HG03064 (cell line): ENCODE results near the gene C14orf180.
"Not testable (repeated sequence)": the region's sequence is repeated elsewhere in the genome, so short reads cannot be mapped to it uniquely, and the experiment has no call there.

Experiments
- ATAC-seq: cut with Tn5 transposase; IDR thresholded peaks from one replicate; pipeline ENCODE4 v1.9.1; 2021; ENCODE audit warnings: low read depth; ENCODE audit not compliant: unreplicated experiment

C14orf180 gene

DNA sequence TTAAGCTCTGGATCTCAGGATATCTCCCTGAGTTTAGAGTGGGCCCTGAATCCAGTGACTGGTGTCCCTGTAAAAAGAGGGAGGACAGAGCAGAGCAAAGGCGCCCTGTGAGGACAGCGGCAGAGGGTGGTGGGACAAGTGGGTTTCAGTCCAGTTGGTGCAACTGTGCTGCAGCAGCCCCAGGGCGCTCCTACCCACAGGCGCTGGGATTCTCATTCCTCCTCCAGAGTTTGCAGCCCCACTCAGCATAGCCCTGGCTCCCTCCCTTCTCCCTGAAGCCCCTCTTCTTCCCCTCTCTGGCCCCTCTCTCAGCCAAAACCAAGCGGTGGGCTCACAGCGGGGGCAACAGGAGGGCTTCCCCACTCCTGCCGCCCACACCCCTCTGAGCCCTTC is 23.4 kb downstream of the C14orf180 start:
- ATAC-seq, result no peak

DNA sequence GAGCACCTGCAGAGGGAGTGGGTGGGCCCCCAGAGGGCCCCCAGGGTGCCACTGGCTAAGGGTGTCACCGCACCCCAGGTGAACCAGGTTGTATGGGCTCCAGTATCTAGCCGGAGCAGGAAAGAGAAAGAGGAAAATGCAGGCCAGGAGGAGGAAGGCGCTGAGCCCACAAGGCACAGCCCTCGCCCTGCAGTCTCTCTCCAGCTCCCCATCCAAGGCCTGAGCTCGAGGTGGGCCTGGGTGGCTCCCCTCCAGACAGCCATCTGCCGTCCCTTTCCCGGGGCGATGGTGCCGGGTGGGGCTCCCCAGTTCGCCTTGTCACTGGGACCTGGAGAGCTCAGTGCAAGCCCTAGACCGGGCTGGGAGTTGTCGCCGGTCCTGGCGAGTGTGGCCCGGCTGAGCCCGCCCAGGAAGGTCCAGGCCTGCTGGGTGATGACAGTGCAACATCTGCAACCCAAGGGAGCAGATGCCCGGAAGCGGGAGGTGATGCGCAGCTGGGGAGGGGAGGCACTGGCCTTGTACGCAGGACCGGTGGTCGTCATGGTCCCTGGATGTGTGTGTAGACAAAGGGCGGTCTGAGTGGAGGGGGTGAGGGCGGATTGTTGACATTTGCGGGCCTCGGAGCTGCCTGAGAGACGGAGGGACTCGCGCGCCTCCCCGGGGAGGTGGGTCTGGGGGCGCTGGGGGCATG is 24.3 kb downstream of the C14orf180 start:
- no peak for ATAC-seq

- ATAC-seq, result no peak
Measured at GRCh38 chr14:104604458-104605449, 25.2 kb downstream of the C14orf180 start, which contains the start of gene TMEM179. Gene TMEM179 (minus strand): TSS chr14:104604772. CDS start chr14:104604741, 31 bp downstream.

DNA sequence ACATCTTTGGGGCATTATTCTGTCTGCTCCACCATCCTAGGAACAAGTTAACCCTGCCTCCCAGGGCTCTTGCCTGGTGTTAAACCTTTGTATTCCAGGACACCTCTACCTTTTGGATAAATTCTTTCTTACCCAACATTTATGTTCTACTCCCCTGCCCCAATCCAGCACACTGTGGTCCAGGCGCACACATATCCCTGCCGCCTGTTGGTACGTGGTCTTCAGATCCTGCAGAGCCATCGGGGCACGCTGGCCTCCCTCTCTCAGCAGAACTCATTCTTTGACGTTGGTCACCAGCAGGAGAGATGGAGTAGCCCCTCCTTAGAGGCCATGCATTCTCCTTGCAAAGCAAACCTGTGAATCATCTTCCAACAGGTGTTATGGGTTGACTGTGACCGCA is 30.1 kb downstream of the C14orf180 start:
- ATAC-seq, result no peak

- no peak for ATAC-seq
Measured at GRCh38 chr14:104610749-104611310, 31.3 kb downstream of the C14orf180 start.

DNA sequence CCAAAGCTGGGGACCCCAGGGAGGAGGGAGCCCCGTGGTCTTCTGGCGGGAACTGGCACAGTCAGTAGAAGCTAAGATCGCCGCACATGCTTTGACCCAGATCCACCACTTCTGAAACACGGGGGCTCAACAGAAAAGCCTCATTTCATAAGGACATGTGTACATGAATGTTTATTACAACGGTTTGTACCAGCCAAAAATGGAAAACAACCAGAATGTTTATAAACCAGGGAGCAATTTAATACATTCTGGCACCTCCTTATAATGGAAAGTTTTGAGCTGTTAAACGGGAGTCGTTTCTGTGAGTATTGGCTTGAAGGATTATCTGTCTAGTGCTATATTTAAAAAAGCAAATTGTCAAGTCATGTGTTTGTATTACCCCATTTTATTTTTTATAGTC is 32.3 kb downstream of the C14orf180 start:
- no peak for ATAC-seq

- ATAC-seq, result no peak
Measured at GRCh38 chr14:104614126-104614812, 34.7 kb downstream of the C14orf180 start.

DNA sequence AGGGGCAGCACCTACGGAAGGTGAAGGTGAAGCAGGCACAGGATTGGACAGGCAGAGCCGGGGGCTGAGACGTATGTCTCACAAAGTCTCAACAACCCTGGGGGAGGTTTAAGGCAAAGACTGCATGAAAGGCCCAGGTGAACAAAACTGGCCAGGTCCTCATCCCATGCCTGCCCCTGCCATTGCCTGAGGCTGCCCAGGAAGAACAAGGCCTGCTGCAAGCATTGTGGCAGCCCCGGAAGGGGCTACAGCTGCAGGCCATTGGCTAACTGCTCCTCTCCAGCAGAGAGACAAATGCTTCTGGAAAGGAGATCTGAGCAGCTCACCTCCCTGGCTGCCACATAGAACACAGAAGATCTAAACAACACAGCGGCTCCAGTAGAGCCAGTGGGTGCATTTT is 45.4 kb downstream of the C14orf180 start:
- no peak for ATAC-seq

DNA sequence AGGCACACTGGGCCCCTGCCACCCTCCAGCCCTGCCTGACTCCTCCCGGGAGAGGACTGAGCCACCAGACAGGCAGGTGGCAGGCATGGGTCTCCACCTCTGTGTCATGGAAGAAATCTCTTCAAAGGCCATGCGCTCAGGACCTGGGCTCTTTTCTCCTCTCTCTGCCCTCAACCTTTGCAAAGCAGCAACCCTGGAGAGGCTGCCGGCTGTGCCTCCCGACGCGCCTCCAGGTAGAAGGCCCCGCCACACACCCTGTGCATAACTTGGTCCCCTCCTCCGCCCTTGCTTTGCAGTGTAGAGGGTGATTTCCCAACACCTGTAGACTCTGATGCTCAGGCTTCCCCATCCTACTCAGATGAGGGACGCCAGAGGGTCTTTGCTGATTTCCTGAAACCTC is 53.2 kb downstream of the C14orf180 start:
- ATAC-seq, result no peak

DNA sequence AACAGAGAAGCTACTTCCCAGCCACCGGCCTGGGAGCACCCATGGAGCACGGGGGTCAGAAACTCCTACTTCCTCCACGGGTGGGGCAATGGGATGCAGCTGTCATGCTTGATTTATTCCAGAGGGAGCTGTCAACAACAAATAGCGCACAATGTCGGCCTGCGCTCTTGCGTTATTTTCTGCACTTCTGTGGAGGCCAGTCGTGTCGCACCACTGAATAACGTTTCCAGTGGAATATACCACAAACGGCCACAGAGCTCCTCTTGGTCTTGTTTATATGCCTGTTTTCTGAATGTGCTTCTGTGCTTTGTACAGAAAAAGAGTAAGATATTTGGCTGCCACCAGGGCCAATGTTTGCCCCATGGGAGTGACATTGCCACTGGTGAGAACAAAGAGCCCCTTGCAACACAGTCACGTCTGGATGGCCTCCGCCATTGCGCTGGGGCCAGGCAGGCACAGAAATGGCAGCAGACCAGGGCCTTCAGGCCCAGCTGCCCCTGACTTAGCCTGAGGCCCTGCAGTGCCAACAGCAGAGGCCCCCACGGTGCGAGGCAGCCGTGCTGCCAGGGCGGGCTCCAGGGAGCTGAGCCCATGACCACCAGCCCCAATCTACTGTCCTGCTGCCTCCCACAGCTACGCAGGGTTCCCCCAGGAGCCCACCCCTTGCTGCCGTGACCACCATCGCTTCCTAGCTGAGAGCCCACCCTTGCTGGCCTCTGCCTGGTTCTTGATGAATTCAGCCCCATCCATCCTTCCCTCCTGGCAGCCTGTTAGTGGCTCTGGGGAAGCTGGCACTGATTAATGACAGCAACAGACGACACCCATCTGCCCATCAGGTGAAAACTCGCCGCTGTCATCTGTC is 53.9 kb downstream of the C14orf180 start:
- no peak for ATAC-seq

GRCh38 chr14:104634138-104634760 is 54.7 kb downstream of the C14orf180 start:
- ATAC-seq, result no peak

DNA sequence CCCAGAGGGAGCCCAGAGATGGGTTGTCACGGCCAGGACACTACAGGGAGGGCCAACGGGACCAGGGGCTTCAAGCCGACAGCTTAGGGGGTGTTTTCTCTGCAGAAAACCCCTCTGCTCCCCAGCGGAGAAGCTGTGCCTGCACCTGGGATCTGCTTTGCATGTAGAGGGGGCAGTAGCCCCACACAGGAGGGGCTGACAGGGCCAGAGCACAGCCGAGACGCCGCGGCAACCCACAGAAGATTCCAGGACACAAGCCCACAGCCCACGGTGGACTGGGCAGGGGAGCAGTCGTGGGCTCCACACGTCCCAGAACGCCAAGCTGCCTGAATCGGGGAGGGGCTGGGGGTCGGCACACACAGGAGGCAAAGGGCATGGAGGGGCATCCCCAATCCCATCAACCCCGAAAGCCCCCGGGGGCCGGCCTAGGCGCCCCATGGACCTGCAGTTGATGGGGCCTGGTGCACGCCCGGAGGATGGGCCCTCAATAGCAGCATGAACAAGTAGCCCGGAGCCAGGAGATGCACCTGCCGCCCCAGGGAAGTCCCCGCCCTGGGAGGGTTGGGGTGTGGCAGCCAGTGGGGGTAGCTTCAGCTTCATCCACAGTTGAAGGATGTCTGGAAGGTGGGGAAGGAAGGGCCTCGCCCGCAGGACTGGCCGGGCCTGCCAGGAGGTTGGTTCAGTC is 55.5 kb downstream of the C14orf180 start:
- ATAC-seq, result no peak

GRCh38 chr14:104635717-104636116 is 56.2 kb downstream of the C14orf180 start:
- no peak for ATAC-seq

- no peak for ATAC-seq
Measured at GRCh38 chr14:104636131-104636530, 56.6 kb downstream of the C14orf180 start.

GRCh38 chr14:104636846-104637545 is 57.4 kb downstream of the C14orf180 start:
- not testable (repeated sequence) for ATAC-seq

- ATAC-seq, result no peak
Measured at GRCh38 chr14:104637546-104638003, 58.0 kb downstream of the C14orf180 start.

GRCh38 chr14:104638190-104638589 is 58.6 kb downstream of the C14orf180 start:
- no peak for ATAC-seq

DNA sequence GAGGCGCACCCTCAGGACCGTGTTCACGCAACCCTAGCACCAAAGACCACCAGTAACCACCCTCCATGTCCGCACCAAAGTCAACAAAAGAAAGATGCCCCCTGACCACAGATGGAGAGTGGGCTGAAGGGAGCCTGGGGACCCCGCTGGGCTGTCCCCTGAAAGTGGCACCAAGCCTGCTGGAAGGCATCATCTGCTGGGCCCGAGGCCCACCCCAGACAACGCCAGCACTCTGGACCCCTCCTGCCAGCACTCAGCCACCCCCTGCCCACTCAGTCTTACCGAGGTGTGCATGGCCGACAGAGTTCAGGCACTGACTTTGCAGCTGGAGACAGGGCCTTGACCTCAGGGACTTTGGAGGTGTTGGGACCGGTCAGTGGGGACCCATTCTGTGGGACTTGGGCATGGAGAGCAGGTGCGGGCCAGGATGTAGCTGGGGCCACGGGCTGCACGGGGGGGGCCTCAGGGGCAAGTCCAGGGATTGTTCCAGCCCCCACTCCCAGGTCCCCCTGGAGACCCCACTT is 59.4 kb downstream of the C14orf180 start:
- ATAC-seq, result no peak
